ENCODE data around the gene NMUR1.

NMUR1 gene

DNA sequence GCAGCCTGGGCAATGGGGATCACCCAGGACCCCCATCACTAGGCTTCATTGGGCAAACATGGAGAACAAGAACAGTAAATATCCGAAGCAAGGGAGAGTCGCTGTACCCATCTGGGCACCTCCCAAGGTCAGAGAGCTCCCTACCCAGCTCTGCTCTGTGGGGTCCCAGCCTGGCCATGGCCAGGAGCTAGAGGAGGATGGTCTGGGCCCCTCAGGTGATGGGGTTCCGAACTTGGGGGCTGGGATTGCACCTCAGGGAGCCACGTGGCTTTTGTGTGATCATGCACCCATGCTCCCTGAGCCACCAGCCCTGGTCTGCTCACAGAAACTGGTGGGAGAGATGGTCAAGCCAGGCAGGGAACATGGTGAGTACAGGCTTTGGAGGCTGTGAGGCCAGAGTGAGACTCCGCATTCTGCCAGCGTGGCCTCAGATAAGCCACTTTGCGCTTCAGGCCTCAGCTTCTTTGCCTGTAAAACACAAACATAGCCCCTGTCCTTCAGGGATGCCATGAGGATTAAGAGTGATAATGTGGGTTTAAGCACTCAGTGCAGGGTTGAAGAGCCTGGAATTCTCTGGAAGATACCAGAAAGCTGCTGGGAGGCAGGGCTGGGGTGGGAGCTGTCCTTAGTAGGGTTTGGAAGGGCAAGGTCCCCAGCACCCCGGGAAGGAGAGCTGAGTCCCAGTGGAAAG, 3.0 kb upstream of the NMUR1 start:
- TF ChIP-seq, protein P1, sequence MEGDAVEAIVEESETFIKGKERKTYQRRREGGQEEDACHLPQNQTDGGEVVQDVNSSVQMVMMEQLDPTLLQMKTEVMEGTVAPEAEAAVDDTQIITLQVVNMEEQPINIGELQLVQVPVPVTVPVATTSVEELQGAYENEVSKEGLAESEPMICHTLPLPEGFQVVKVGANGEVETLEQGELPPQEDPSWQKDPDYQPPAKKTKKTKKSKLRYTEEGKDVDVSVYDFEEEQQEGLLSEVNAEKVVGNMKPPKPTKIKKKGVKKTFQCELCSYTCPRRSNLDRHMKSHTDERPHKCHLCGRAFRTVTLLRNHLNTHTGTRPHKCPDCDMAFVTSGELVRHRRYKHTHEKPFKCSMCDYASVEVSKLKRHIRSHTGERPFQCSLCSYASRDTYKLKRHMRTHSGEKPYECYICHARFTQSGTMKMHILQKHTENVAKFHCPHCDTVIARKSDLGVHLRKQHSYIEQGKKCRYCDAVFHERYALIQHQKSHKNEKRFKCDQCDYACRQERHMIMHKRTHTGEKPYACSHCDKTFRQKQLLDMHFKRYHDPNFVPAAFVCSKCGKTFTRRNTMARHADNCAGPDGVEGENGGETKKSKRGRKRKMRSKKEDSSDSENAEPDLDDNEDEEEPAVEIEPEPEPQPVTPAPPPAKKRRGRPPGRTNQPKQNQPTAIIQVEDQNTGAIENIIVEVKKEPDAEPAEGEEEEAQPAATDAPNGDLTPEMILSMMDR (IDR thresholded peaks at IDR 0.05; ENCODE audit: extremely low read depth, insufficient read depth, missing control alignments): no peak
- in situ Hi-C loops (cut with MboI; ENCODE audit: low pct_unique_long_range_greater_than_20kb, low sequenced_read_pairs, unreplicated experiment): no loop called here
- peak; percentile 5 for DNase-seq (ENCODE audit: low spot score)

DNA sequence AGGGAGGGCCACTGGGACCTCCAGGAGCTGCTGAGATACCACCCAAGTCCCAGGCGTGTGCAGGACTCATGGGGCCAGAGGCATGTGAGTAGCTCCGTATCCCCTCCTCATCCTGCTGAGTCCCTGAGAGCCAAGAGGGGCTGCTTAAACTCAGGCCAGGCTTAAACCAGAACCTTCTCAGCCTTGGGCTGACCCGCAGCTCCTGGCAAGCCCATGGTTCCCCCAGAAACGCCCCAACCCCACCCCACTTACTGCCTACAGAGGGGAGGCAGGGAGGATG, 2.5 kb upstream of the NMUR1 start:
- in situ Hi-C loops (cut with MboI; ENCODE audit: low pct_unique_long_range_greater_than_20kb, low sequenced_read_pairs, unreplicated experiment): no loop called here
- TF ChIP-seq, protein P1 (IDR thresholded peaks at IDR 0.05; ENCODE audit: extremely low read depth, insufficient read depth, missing control alignments): no peak
- peak; percentile 12 for DNase-seq (ENCODE audit: low spot score)

DNA sequence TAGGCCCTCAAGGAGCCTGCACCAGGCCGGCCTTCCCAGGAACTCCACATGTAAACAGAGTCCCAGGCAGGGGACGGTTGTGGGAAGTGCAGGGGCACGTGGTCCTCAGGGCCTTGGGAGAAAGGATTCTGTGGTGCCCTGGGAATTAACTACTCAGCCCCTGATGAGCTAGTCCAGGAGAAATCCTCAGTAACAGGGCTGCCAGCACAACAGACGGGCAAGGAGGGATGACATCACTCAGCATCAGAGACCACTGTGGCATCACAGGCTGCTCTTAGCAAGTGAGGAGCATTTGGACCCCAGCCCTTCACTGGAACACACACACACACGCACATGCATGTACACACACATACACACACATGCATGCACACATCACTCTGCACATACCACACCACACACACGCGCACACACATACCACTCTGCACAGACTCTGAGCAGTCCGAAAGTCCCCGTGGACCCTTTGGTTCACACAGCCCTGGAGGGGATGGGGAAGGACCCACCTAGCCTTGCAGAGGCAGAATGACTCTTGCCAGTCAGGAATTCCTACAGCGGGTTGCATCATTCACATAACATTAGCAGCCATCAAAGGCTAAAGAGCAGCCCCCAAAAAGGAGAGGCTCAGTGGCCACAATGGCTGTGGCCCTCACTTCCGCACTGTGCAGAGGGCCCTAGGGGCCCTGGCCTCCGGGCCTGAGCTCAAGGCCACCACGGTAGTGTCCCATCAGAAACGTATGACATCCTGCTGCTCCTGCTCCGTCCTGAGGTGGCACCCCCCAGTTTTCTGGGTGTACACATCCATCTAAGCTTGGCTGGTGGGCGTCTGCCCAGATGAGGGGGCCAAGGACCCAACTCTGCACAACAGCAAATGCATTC, 1.9 kb upstream of the NMUR1 start:
- in situ Hi-C loops (cut with MboI; ENCODE audit: low pct_unique_long_range_greater_than_20kb, low sequenced_read_pairs, unreplicated experiment): no loop called here
- TF ChIP-seq, protein P1 (IDR thresholded peaks at IDR 0.05; ENCODE audit: extremely low read depth, insufficient read depth, missing control alignments): no peak
- DNase-seq (ENCODE audit: low spot score): no peak

DNA sequence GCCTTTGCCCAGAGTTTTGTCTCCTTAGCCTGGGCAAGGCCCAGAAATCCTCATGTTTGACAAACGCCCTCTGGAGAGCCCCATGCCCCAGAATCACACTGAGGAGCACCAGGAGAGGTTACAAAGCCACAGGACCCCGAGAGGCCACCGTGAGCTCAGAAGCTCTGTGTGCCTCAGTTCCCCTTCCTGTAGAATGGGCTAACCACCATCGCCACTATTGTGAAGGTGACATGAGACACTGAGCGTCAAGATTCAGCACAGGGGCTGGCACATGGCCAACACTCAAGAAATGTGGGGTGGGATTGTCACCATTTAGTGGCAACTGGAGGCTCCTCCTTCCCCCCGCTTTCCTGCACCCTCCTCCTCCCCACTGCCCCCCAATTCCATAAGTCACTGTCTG, 1.2 kb upstream of the NMUR1 start:
- in situ Hi-C loops (cut with MboI; ENCODE audit: low pct_unique_long_range_greater_than_20kb, low sequenced_read_pairs, unreplicated experiment): no loop called here
- no peak for DNase-seq (ENCODE audit: low spot score)
- TF ChIP-seq, protein P1 (IDR thresholded peaks at IDR 0.05; ENCODE audit: extremely low read depth, insufficient read depth, missing control alignments): no peak

DNA sequence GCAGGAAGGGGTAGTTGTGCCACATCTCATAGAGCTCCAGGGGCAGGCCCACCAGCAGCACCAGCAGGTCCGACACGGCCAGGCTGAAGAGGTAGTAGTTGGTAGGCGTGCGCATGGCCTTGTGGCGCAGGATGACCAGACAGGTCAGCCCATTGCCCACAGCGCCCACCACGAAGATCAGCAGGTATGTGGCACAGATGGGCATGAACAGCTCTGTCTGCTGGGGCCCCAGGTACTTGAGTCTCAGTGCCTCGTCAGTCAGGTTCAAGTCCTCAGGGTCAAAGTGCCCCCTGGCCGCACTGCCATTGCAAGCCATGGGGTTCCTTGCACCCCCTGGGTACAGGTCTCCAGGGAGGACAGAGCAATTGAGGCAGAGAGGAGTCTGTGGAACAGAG, 1.6 kb downstream of the NMUR1 start:
- DNase-seq (ENCODE audit: low spot score): no peak
- in situ Hi-C loops (cut with MboI; ENCODE audit: low pct_unique_long_range_greater_than_20kb, low sequenced_read_pairs, unreplicated experiment): no loop called here

DNA sequence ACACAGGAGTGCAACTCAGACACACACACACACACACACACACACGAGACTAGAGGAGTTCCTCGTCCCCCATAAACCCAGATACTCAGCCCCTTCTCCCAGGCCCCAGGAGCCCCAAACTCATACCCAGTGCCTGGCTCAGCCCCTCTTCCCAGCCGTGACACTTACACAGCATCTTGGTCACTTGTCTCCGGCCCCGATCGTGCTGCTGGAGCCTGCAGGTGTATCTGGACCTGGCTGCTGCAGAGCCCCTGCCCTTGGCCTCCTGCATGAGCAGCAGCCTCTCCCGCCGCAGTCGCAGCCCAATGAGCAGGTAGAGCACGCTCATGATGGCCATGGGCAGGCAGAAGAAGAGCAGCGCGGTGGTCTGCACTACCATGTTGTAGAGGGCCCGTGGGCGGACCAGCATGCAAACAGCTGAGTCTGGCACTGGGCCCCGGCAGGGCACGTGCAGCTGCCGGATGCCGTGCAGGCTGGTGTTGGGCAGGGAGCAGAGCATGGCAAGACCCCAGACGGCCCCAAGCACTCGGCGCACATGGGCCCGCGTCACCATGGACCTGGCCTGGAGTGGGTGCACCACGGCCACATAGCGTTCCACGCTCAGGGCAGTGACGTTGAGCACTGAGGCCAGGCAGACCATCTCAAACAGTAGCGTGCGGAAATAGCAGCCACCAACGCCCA, 2.1 kb downstream of the NMUR1 start:
- in situ Hi-C loops (cut with MboI; ENCODE audit: low pct_unique_long_range_greater_than_20kb, low sequenced_read_pairs, unreplicated experiment): no loop called here
- DNase-seq (ENCODE audit: low spot score): no peak
- TF ChIP-seq, protein P1 (IDR thresholded peaks at IDR 0.05; ENCODE audit: extremely low read depth, insufficient read depth, missing control alignments): no peak

More for the DNA sequence above, 1.6 kb downstream of the NMUR1 start:
- TF ChIP-seq, protein P1 (IDR thresholded peaks at IDR 0.05; ENCODE audit: extremely low read depth, insufficient read depth, missing control alignments): no peak

Measured in GM13977 (cell line).